Endodermal cell (in vitro differentiated cells): ENCODE data around the gene NEGR1. TPM values are rescaled to one million over a fixed set of nuclear protein-coding genes. Genes with fewer than 3 reads are reported as not detected.

Experiments
- DNase-seq: peaks from one replicate; pipeline ENCODE4 v3.0.0-alpha.2; 2017
- H3K27ac ChIP-seq: 2 replicates; pipeline ENCODE4 v1.5.1; 2013; ENCODE audit warnings: mild to moderate bottlenecking, low read depth, low read length, moderate library complexity
- H3K27me3 ChIP-seq: 2 replicates; pipeline ENCODE4 v1.6.1; 2013; ENCODE audit warnings: mild to moderate bottlenecking, low read length, moderate library complexity; ENCODE audit not compliant: insufficient read depth, control insufficient read depth, poor library complexity, severe bottlenecking
- H3K36me3 ChIP-seq: 2 replicates; pipeline ENCODE4 v1.7.0; 2013; ENCODE audit warnings: mild to moderate bottlenecking, low read length, moderate library complexity; ENCODE audit not compliant: control insufficient read depth, insufficient read depth
- H3K4me1 ChIP-seq: one replicate; pipeline ENCODE4 v1.7.0; 2013; ENCODE audit warnings: low read length; ENCODE audit not compliant: control insufficient read depth, insufficient read depth
- H3K4me3 ChIP-seq: 2 replicates; pipeline ENCODE4 v1.5.1; 2013; ENCODE audit warnings: mild to moderate bottlenecking, low read length, moderate library complexity
- H3K9ac ChIP-seq: 2 replicates; pipeline ENCODE4 v1.6.1; 2013; ENCODE audit warnings: mild to moderate bottlenecking, low read length, moderate library complexity; ENCODE audit not compliant: poor library complexity, severe bottlenecking; ENCODE audit errors: extremely low read depth
- H3K9me3 ChIP-seq: 2 replicates; pipeline ENCODE4 v1.6.1; 2013; ENCODE audit warnings: mild to moderate bottlenecking, low read length, moderate library complexity; ENCODE audit not compliant: control insufficient read depth
- H3K27ac Mint-ChIP-seq: 2 replicates; pipeline ENCODE4 v1.8.0; 2020; ENCODE audit warnings: mixed read lengths
- H3K27me3 Mint-ChIP-seq: 2 replicates; pipeline ENCODE4 v1.8.0; 2021; ENCODE audit warnings: mild to moderate bottlenecking, mixed read lengths; ENCODE audit not compliant: insufficient read depth
- H3K36me3 Mint-ChIP-seq: 2 replicates; pipeline ENCODE4 v1.8.0; 2020; ENCODE audit warnings: low read depth, mixed read lengths
- H3K4me1 Mint-ChIP-seq: 2 replicates; pipeline ENCODE4 v1.8.0; 2020; ENCODE audit warnings: mixed read lengths
- H3K4me3 Mint-ChIP-seq: 2 replicates; pipeline ENCODE4 v1.8.0; 2020; ENCODE audit warnings: mild to moderate bottlenecking, moderate library complexity, mixed read lengths
- H3K9me3 Mint-ChIP-seq: 2 replicates; pipeline ENCODE4 v1.8.0; 2020; ENCODE audit warnings: mild to moderate bottlenecking, mixed read lengths
- CTCF ChIP-seq: fragments of 200-600 bp; sonication (generic); conservative IDR thresholded peaks from 2 replicates; pipeline ENCODE4 v1.5.0; 2021; ENCODE audit warnings: antibody characterized with exemption, mild to moderate bottlenecking
- WGBS, 2 experiments: methylation state at CpG; one replicate each; pipeline versions ENCODE4 v1.1.5 to v1.1.7; 2013; ENCODE audit warnings: missing lambda C conversion rate in 2 of 2, mixed read lengths in 1 of 2; ENCODE audit not compliant: insufficient coverage in 1 of 2, insufficient read length in 1 of 2; 5-methylcytosine and 5-hydroxymethylcytosine counted together
- total RNA-seq, 2 donors: library from RNA; stranded (reverse); fragmentation: NEBNext Ultra II Directional in 1 of 2; extraction: Animal tissue kit (Norgen Biotek cat#: 25700) in 1 of 2; gene quantifications; 2 replicates in 1 of 2; 3 replicates in 1 of 2; pipeline ENCODE4 v1.2.1, GENCODE V29; 2021

NEGR1 gene
- total RNA-seq, 2 donors from 2014 or later: 1.5 to 2.1 TPM

GRCh38 chr1:71711456-71711855 is 570.9 kb downstream of the NEGR1 start:
- Histone ChIP-seq H3K27ac (no peak overlapping the region), H3K4me1 (no peaks in the 10 kb centered on the region), H3K4me3 (no peak overlapping the region), H3K9me3 (no peaks in the 10 kb centered on the region), H3K36me3 (no peaks in the 10 kb centered on the region), H3K27me3 (no peaks in the 10 kb centered on the region), H3K9ac (no peak overlapping the region)
- H3K27me3 Mint-ChIP-seq: no peaks in the 10 kb centered on the region
- TF ChIP-seq CTCF: no peak
- no peak overlapping the region for H3K4me3 Mint-ChIP-seq
- no peak overlapping the region for H3K27ac Mint-ChIP-seq
- no peaks in the 10 kb centered on the region for H3K36me3 Mint-ChIP-seq
- H3K9me3 Mint-ChIP-seq: peaks cover 6% of the 10 kb centered on the region
- DNase-seq: no peak
- no peaks in the 10 kb centered on the region for H3K4me1 Mint-ChIP-seq

- no peak overlapping the region for H3K4me3 ChIP-seq
- H3K27ac ChIP-seq: no peak overlapping the region
- H3K4me1 Mint-ChIP-seq: no peaks in the 10 kb centered on the region
- TF ChIP-seq CTCF: peak; percentile 23
- H3K9me3 Mint-ChIP-seq: peaks cover 15% of the 10 kb centered on the region
- peaks cover 17% of the 10 kb centered on the region for H3K9me3 ChIP-seq
- WGBS, 2 experiments: 93 to 100% methylated on average over 5 of the region's 5 CpGs
- no peaks in the 10 kb centered on the region for H3K36me3 ChIP-seq
- no peaks in the 10 kb centered on the region for H3K27me3 ChIP-seq
- no peak overlapping the region for H3K9ac ChIP-seq
- no peaks in the 10 kb centered on the region for H3K27me3 Mint-ChIP-seq
- no peaks in the 10 kb centered on the region for H3K4me1 ChIP-seq
- DNase-seq: no peak
- no peaks in the 10 kb centered on the region for H3K36me3 Mint-ChIP-seq
- H3K27ac Mint-ChIP-seq: no peak overlapping the region
- no peak overlapping the region for H3K4me3 Mint-ChIP-seq
Measured at GRCh38 chr1:71706029-71706671, 576.2 kb downstream of the NEGR1 start.

- no peaks in the 10 kb centered on the region for H3K27me3 Mint-ChIP-seq
- 91% methylated on average over 1 of the region's 1 CpG; no CpG with 5 or more reads in 1 of the 2 experiments for whole genome bisulfite sequencing, 2 experiments
- Histone ChIP-seq H3K36me3 (no peaks in the 10 kb centered on the region), H3K4me3 (no peak overlapping the region), H3K9me3 (peaks cover 6% of the 10 kb centered on the region), H3K9ac (no peak overlapping the region), H3K27me3 (no peaks in the 10 kb centered on the region), H3K27ac (no peak overlapping the region), H3K4me1 (no peaks in the 10 kb centered on the region)
- DNase-seq: no peak
- no peaks in the 10 kb centered on the region for H3K36me3 Mint-ChIP-seq
- H3K27ac Mint-ChIP-seq: no peak overlapping the region
- H3K9me3 Mint-ChIP-seq: peaks cover 5% of the 10 kb centered on the region
- no peak overlapping the region for H3K4me3 Mint-ChIP-seq
- TF ChIP-seq CTCF: no peak
- peaks cover 4% of the 10 kb centered on the region for H3K4me1 Mint-ChIP-seq
Measured at GRCh38 chr1:71698186-71698585, 584.2 kb downstream of the NEGR1 start.
